Activated B cell treated with CpG ODN at 0.5 μM for 24 hours (primary cell): ENCODE data around the gene SLC49A4. TPM values are rescaled to one million over a fixed set of nuclear protein-coding genes. Genes with fewer than 3 reads are reported as not detected.

Experiments
- ATAC-seq: fragments of 200-7000 bp; cut with Tn5 transposase; one replicate; pipeline ENCODE4 v1.10.0; 2021; ENCODE audit warnings: low read depth, mild to moderate bottlenecking, moderate library complexity
- CTCF ChIA-PET: fragments of 350-600 bp; sonication (Branson Sonifier 250); formaldehyde crosslinking; loops from one replicate; lab custom pipeline; 2021; ENCODE audit warnings: antibody characterized with exemption; lab: Charles Lee
- POLR2A ChIA-PET: fragments of 350-600 bp; sonication (Branson Sonifier 250); formaldehyde crosslinking; loops from one replicate; lab custom pipeline; 2021; ENCODE audit warnings: antibody characterized with exemption; lab: Charles Lee
- DNase-seq: peaks from one replicate; pipeline ENCODE4 v3.0.0; 2022
- H3K27ac Mint-ChIP-seq: one replicate; pipeline ENCODE4 v1.8.0; 2020; ENCODE audit warnings: mixed read lengths
- H3K27me3 Mint-ChIP-seq: one replicate; pipeline ENCODE4 v1.8.0; 2021; ENCODE audit warnings: mixed read lengths
- H3K36me3 Mint-ChIP-seq: one replicate; pipeline ENCODE4 v1.8.0; 2021; ENCODE audit warnings: low read depth, mixed read lengths
- H3K4me1 Mint-ChIP-seq: one replicate; pipeline ENCODE4 v1.8.0; 2021; ENCODE audit warnings: mixed read lengths
- H3K4me3 Mint-ChIP-seq: one replicate; pipeline ENCODE4 v1.8.0; 2020; ENCODE audit warnings: mild to moderate bottlenecking, mixed read lengths
- H3K9me3 Mint-ChIP-seq: one replicate; pipeline ENCODE4 v1.8.0; 2020; ENCODE audit warnings: mixed read lengths
- CTCF ChIP-seq: fragments of 200-600 bp; IDR thresholded peaks from one replicate; pipeline ENCODE4 v1.8.0; 2022; ENCODE audit warnings: antibody characterized with exemption, mild to moderate bottlenecking
- intact Hi-C: fragments of 100-400 bp; cut with micrococcal nuclease; formaldehyde crosslinking; loops from one replicate; pipeline ENCODE4 v1.15.1; 2024
- total RNA-seq: library from RNA; stranded (reverse); gene quantifications from 2 replicates; pipeline ENCODE4 v1.2.3, GENCODE V29; 2022

The SLC49A4 gene
- total RNA-seq, 1 donor from 2014 or later, result 3.2 TPM

- H3K27me3 Mint-ChIP-seq, result peaks cover 6% of the 10 kb centered on the region
- no peak overlapping the region for H3K27ac Mint-ChIP-seq
- intact Hi-C loops, result no loop called here
- H3K36me3 Mint-ChIP-seq, result no peaks in the 10 kb centered on the region
- DNase-seq (no peak), ATAC-seq (no peak)
- H3K4me1 Mint-ChIP-seq, result peaks cover 39% of the 10 kb centered on the region
- POLR2A ChIA-PET, result no interaction called here
- CTCF ChIA-PET, result no interaction called here
- no peaks in the 10 kb centered on the region for H3K9me3 Mint-ChIP-seq
- no peak overlapping the region for H3K4me3 Mint-ChIP-seq
- no peak for TF ChIP-seq CTCF
Measured at GRCh38 chr3:122892118-122892960, 97.5 kb downstream of the SLC49A4 start.

- Mint-ChIP-seq H3K36me3 (no peaks in the 10 kb centered on the region), H3K27me3 (peaks cover 6% of the 10 kb centered on the region), H3K27ac (no peak overlapping the region), H3K4me1 (peaks cover 30% of the 10 kb centered on the region), H3K9me3 (no peaks in the 10 kb centered on the region), H3K4me3 (no peak overlapping the region)
- ChIA-PET CTCF (no interaction called here), POLR2A (no interaction called here)
- ATAC-seq (no peak), DNase-seq (no peak)
- intact Hi-C loops, result no loop called here
- no peak for TF ChIP-seq CTCF
Measured at GRCh38 chr3:122893282-122893681, 98.4 kb downstream of the SLC49A4 start.

- no peak for ATAC-seq
- no peak overlapping the region for H3K4me3 Mint-ChIP-seq
- DNase-seq, result no peak
- no peak for TF ChIP-seq CTCF
- ChIA-PET POLR2A (no interaction called here), CTCF (no interaction called here)
- H3K4me1 Mint-ChIP-seq, result peaks cover 24% of the 10 kb centered on the region
- intact Hi-C loops, result no loop called here
- peaks cover 6% of the 10 kb centered on the region for H3K27me3 Mint-ChIP-seq
- no peaks in the 10 kb centered on the region for H3K36me3 Mint-ChIP-seq
- no peak overlapping the region for H3K27ac Mint-ChIP-seq
- H3K9me3 Mint-ChIP-seq, result no peaks in the 10 kb centered on the region
Measured at GRCh38 chr3:122893754-122894668, 99.1 kb downstream of the SLC49A4 start.

GRCh38 chr3:122898298-122898697, 103.4 kb downstream of the SLC49A4 start:
- ChIA-PET POLR2A (no interaction called here), CTCF (no interaction called here)
- ATAC-seq (no peak), DNase-seq (no peak)
- no peaks in the 10 kb centered on the region for H3K36me3 Mint-ChIP-seq
- no peak overlapping the region for H3K27ac Mint-ChIP-seq
- no peak overlapping the region for H3K4me3 Mint-ChIP-seq
- peaks cover 6% of the 10 kb centered on the region for H3K27me3 Mint-ChIP-seq
- no peak for TF ChIP-seq CTCF
- H3K9me3 Mint-ChIP-seq, result no peaks in the 10 kb centered on the region
- intact Hi-C loops, result no loop called here
- peaks cover 6% of the 10 kb centered on the region for H3K4me1 Mint-ChIP-seq

- Mint-ChIP-seq H3K9me3 (peaks cover 11% of the 10 kb centered on the region), H3K36me3 (no peaks in the 10 kb centered on the region), H3K4me3 (no peak overlapping the region), H3K27me3 (peaks cover 4% of the 10 kb centered on the region), H3K4me1 (no peaks in the 10 kb centered on the region), H3K27ac (no peak overlapping the region)
- ChIA-PET CTCF (no interaction called here), POLR2A (no interaction called here)
- intact Hi-C loops, result no loop called here
- DNase-seq (no peak), ATAC-seq (peak; percentile 61)
- TF ChIP-seq CTCF, result no peak
Measured at GRCh38 chr3:122902326-122902725, 107.5 kb downstream of the SLC49A4 start.
